Midbrain (tissue), 1 donor: ENCODE measurements around the gene TIGD2.

Source experiments
- DNase-seq: peaks from one replicate; lab custom pipeline; 2025; lab: John Stamatoyannopoulos, UW

The TIGD2 gene

DNA sequence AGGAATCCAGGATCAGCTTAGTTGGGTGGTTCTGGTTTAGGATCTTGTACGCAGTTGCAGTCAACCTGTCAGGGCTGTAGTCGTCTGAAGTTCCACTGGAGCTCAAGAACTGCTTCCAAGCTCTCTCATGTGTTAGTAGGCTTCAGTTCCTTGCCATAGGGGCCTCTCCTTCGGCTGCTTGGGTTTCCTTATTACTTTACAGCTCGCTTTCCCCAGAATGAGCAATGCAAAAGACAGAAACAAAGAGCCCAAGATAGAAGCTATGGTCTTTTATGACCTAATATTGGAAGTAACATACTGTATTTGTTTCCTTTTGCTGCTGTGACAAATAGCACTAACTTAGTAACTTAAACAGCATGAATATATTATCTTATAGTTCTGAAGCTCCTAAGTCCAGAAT lies 51.7 kb downstream of the TIGD2 start:
- no peak for DNase-seq

DNA sequence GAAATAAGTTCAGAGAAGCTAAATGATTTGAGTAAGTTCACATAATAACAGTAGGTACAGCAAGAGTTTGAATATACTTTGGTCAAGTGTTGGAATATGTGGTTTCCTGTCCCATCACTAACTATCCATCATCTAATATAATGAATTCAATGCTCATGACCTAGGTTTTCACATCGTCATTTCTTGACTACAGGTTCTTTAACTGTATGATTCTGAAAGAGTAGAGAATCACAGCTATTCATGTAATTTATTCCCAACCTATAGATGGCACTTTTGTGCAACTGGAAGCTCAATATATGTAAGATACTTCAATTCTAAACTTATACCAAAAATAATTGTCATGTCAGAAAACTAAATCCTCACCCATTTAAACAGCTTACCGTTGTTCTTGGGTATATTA lies 53.1 kb downstream of the TIGD2 start:
- no peak for DNase-seq
